ENCODE data around the gene HLA-F.

HLA-F gene

GRCh38 chr6:29764422-29765196, 41.4 kb downstream of the HLA-F start:
- DNase-seq = no peak

DNA sequence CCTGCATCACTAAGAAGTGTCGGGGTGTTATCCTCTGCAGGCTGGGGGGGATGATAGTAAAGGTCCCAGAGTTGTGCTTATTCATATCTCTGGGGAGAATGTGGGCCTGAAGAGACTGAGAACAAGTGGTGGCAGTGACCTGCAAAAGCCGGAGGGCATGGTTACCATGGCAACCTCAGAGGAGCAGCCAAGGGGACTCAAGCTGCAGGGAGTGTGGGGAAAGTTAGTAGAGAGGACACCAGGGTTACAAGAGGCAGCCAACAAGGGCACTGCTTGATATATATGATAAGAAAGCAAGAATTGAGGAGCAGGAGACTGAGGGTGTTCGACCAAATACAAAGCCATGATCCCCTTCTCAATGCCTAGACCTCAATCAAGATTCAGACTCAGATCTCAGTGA, 46.1 kb downstream of the HLA-F start:
- peak; percentile 56 for DNase-seq

- no peak for DNase-seq
Observed at GRCh38 chr6:29770306-29770705, 47.1 kb downstream of the HLA-F start.

GRCh38 chr6:29776684-29777083, 53.5 kb downstream of the HLA-F start:
- DNase-seq = no peak
